Neuronal stem cell (in vitro differentiated cells): Measurements from ENCODE around the gene LRRC49.

Experiments used
- DNase-seq: peaks from one replicate; pipeline ENCODE4 v3.0.0-alpha.2; 2013; ENCODE audit warnings: low spot score
- H2AFZ ChIP-seq: one replicate; pipeline ENCODE4 v1.6.1; 2013; ENCODE audit warnings: mild to moderate bottlenecking, low read length, inconsistent platforms
- H2AK5ac ChIP-seq: 2 replicates; pipeline ENCODE4 v1.6.1; 2013; ENCODE audit warnings: low read depth, mild to moderate bottlenecking, inconsistent platforms, low read length, moderate library complexity, mixed read lengths
- H2BK120ac ChIP-seq: 2 replicates; pipeline ENCODE4 v1.6.1; 2013; ENCODE audit warnings: low read depth, mild to moderate bottlenecking, inconsistent platforms, low read length, moderate library complexity, mixed read lengths
- H2BK12ac ChIP-seq: one replicate; pipeline ENCODE4 v1.6.1; 2013; ENCODE audit warnings: low read length, inconsistent platforms
- H2BK15ac ChIP-seq: 2 replicates; pipeline ENCODE4 v1.6.1; 2013; ENCODE audit warnings: mild to moderate bottlenecking, low read length, inconsistent platforms, mixed read lengths
- H2BK5ac ChIP-seq: one replicate; pipeline ENCODE4 v1.6.1; 2013; ENCODE audit warnings: inconsistent platforms, mild to moderate bottlenecking, low read length, moderate library complexity
- H3K14ac ChIP-seq: one replicate; pipeline ENCODE4 v1.6.1; 2013; ENCODE audit warnings: low read length, inconsistent platforms
- H3K18ac ChIP-seq: 2 replicates; pipeline ENCODE4 v1.6.1; 2013; ENCODE audit warnings: low read length, inconsistent platforms
- H3K23ac ChIP-seq: 2 replicates; pipeline ENCODE4 v1.6.1; 2013; ENCODE audit warnings: low read depth, mild to moderate bottlenecking, mixed read lengths, low read length, inconsistent platforms; ENCODE audit not compliant: poor library complexity
- H3K27ac ChIP-seq: replicated peaks from 3 replicates; pipeline ENCODE4 v1.5.1; 2013; ENCODE audit warnings: low read length, inconsistent platforms
- H3K27me3 ChIP-seq, 3 experiments: 2 replicates each; pipeline ENCODE4 v1.6.1; 2013; ENCODE audit warnings: low read length in 3 of 3, mild to moderate bottlenecking in 2 of 3, inconsistent platforms in 1 of 3, low read depth in 1 of 3, mixed read lengths in 1 of 3, moderate library complexity in 1 of 3; ENCODE audit not compliant: control insufficient read depth in 3 of 3, insufficient read depth in 3 of 3
- H3K36me3 ChIP-seq, 2 donors: replicated peaks in 1 of 2; 2 replicates each; pipeline ENCODE4 v1.6.1; 2013; ENCODE audit warnings: low read length in 2 of 2; ENCODE audit not compliant: control insufficient read depth in 2 of 2, insufficient read depth in 2 of 2
- H3K4ac ChIP-seq: 2 replicates; pipeline ENCODE4 v1.6.1; 2013; ENCODE audit warnings: inconsistent platforms, mild to moderate bottlenecking, low read length, moderate library complexity
- H3K4me1 ChIP-seq, 2 donors: 1 replicate in 1 of 2; 2 replicates in 1 of 2; pipeline ENCODE4 v1.6.1; 2013; ENCODE audit warnings: low read length in 2 of 2, low read depth in 1 of 2; ENCODE audit not compliant: control insufficient read depth in 2 of 2, insufficient read depth in 1 of 2
- H3K4me2 ChIP-seq: one replicate; pipeline ENCODE4 v1.6.1; 2013; ENCODE audit warnings: mild to moderate bottlenecking, low read length, inconsistent platforms; ENCODE audit not compliant: insufficient read depth, poor library complexity, severe bottlenecking
- H3K4me3 ChIP-seq, 2 donors: 2 replicates each; pipeline ENCODE4 v1.5.1; 2013; ENCODE audit warnings: low read length in 2 of 2, mild to moderate bottlenecking in 2 of 2, inconsistent platforms in 1 of 2, moderate library complexity in 1 of 2
- H3K79me1 ChIP-seq: one replicate; pipeline ENCODE4 v1.6.1; 2013; ENCODE audit warnings: low read depth, mild to moderate bottlenecking, inconsistent platforms, low read length, moderate library complexity
- H3K9ac ChIP-seq: one replicate; pipeline ENCODE4 v1.6.1; 2013; ENCODE audit warnings: mild to moderate bottlenecking, low read depth, low read length, inconsistent platforms; ENCODE audit not compliant: poor library complexity
- H3K9me3 ChIP-seq, 2 donors: replicated peaks in 1 of 2; 2 replicates each; pipeline versions ENCODE3 to v1.6.1; 2013; ENCODE audit warnings: low read length in 2 of 2, mild to moderate bottlenecking in 2 of 2, inconsistent platforms in 1 of 2, low read depth in 1 of 2, mixed read lengths in 1 of 2, moderate library complexity in 1 of 2; ENCODE audit not compliant: control insufficient read depth in 2 of 2, insufficient read depth in 1 of 2
- H4K8ac ChIP-seq: one replicate; pipeline ENCODE4 v1.6.1; 2013; ENCODE audit warnings: low read depth, mild to moderate bottlenecking, inconsistent platforms, low read length, moderate library complexity
- H4K91ac ChIP-seq: one replicate; pipeline ENCODE4 v1.6.1; 2013; ENCODE audit warnings: low read length, low read depth, mild to moderate bottlenecking, inconsistent platforms; ENCODE audit not compliant: poor library complexity
- WGBS, 2 donors: extraction: QIAGEN DNeasy Blood & Tissue Kit; methylation state at CpG; one replicate each; pipeline ENCODE4 v1.1.7; 2013; ENCODE audit warnings: missing lambda C conversion rate in 2 of 2, mixed read lengths in 1 of 2; ENCODE audit not compliant: insufficient read length in 2 of 2, insufficient replicate concordance in 1 of 2; ENCODE audit errors: extremely low coverage in 2 of 2; 5-methylcytosine and 5-hydroxymethylcytosine counted together

LRRC49 gene

DNA sequence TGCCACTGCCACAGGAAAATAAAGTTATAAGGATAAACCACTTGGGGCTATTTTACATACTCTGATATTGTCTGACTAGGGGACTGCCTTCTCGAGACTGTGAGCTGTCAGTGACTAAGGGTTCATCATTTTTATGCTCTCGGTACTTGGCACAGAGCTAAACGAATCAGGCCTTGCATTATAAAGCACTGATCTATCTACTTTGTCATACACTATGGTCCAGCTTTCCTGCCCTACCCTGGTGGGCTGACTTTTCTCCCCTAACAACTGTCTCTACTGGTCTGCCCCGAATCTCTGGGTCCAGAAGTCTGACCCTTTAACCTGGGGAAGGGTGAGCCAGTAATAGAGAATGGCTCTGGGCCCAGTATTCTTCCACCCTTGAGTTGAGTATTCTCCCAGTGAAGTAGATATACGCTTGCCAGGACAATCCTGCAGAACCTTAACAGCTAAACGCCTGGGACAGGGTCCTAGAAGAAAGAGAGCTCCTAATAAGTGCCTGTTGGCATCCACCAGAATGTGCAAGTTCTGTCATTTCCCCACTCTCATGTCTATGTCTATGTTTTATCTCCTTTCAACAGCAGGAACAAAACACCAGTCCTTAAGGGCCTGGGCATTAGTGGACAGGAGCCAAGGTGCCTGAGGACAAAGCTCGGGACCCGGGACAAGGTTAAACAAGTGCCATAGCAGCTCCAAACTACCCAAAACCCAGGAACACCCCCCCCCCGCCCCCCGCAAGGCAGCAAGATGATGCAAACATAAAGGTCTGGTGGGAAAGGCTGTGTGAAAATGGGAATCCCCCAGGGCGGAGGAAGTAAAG is 39.9 kb upstream of the LRRC49 start:
- Histone ChIP-seq H4K8ac (no peak overlapping the region), H3K27me3 (peaks cover 0 to 19% (median 0%) of the 10 kb centered on the region in 3 experiments), H3K79me1 (no peaks in the 10 kb centered on the region), H2BK12ac (no peak overlapping the region), H2BK15ac (no peak overlapping the region), H3K4me1 (peaks cover 0 to 2% of the 10 kb centered on the region in 2 donors), H4K91ac (no peak overlapping the region), H3K4me3 (peak overlapping the region; percentile 76 to 98), H3K9me3 (no peaks in the 10 kb centered on the region), H3K27ac (no peak overlapping the region), H2AK5ac (no peak overlapping the region), H3K9ac (peak overlapping the region; percentile 92), H3K23ac (peak overlapping the region; percentile 52), H2BK5ac (no peak overlapping the region), H2AFZ (peak overlapping the region; percentile 98), H2BK120ac (no peak overlapping the region), H3K4ac (no peak overlapping the region), H3K36me3 (peaks cover 0 to 18% of the 10 kb centered on the region in 2 donors), H3K4me2 (peak overlapping the region; percentile 78), H3K18ac (no peak overlapping the region), H3K14ac (no peak overlapping the region)
- no CpG with 5 or more reads among the region's 11 CpGs for WGBS, 2 donors
- DNase-seq, result no peak

GRCh38 chr15:70853318-70853972 is 39.2 kb upstream of the LRRC49 start:
- peak overlapping the region; percentile 97 for H3K18ac ChIP-seq
- H3K14ac ChIP-seq, result peak overlapping the region; percentile 77
- H3K4me3 ChIP-seq, result peak overlapping the region; percentile 76 to 98
- no peaks in the 10 kb centered on the region for H3K79me1 ChIP-seq
- no peak overlapping the region for H2BK5ac ChIP-seq
- H3K9ac ChIP-seq, result peak overlapping the region; percentile 92
- peak overlapping the region; percentile 21 for H3K27ac ChIP-seq
- H3K27me3 ChIP-seq, result peaks cover 0 to 19% (median 0%) of the 10 kb centered on the region in 3 experiments
- WGBS, 2 donors, result no CpG with 5 or more reads among the region's 54 CpGs
- H3K4ac ChIP-seq, result no peak overlapping the region
- H2BK12ac ChIP-seq, result no peak overlapping the region
- H2BK15ac ChIP-seq, result peak overlapping the region; percentile 61
- DNase-seq, result peak; percentile 39
- peak overlapping the region; percentile 78 for H3K4me2 ChIP-seq
- H4K8ac ChIP-seq, result no peak overlapping the region
- H4K91ac ChIP-seq, result no peak overlapping the region
- peak overlapping the region; percentile 90 for H3K23ac ChIP-seq
- no peak overlapping the region for H2AK5ac ChIP-seq
- H3K4me1 ChIP-seq, result peaks cover 0 to 2% of the 10 kb centered on the region in 2 donors
- peak overlapping the region; percentile 98 for H2AFZ ChIP-seq
- no peaks in the 10 kb centered on the region for H3K9me3 ChIP-seq
- no peak overlapping the region for H2BK120ac ChIP-seq
- peaks cover 0 to 18% of the 10 kb centered on the region in 2 donors for H3K36me3 ChIP-seq

GRCh38 chr15:70853973-70854665 is 38.5 kb upstream of the LRRC49 start, which contains the start of gene LARP6:
Gene LARP6 (minus strand): TSS chr15:70854157. CDS start chr15:70854088, 69 bp downstream.
- Histone ChIP-seq H3K14ac (peak within 1 kb of the TSS; percentile 77), H3K27ac (peak within 1 kb of the TSS; percentile 21), H2BK5ac (no peak within 1 kb of the TSS), H3K23ac (peak within 1 kb of the TSS; percentile 90), H4K91ac (no peak within 1 kb of the TSS), H3K4ac (no peak within 1 kb of the TSS), H3K9ac (peak within 1 kb of the TSS; percentile 92), H3K36me3 (peaks cover 0 to 18% of the 10 kb centered on the region in 2 donors), H2BK15ac (peak within 1 kb of the TSS; percentile 61), H2BK120ac (no peak within 1 kb of the TSS), H2AK5ac (no peak within 1 kb of the TSS), H2AFZ (peak within 1 kb of the TSS; percentile 98), H3K27me3 (peaks cover 0 to 19% (median 0%) of the 10 kb centered on the region in 3 experiments), H2BK12ac (no peak within 1 kb of the TSS), H3K79me1 (no peaks in the 10 kb centered on the region), H3K4me1 (peaks cover 0 to 2% of the 10 kb centered on the region in 2 donors), H3K4me2 (peak within 1 kb of the TSS; percentile 88), H3K18ac (peak within 1 kb of the TSS; percentile 97), H3K9me3 (no peaks in the 10 kb centered on the region), H3K4me3 (peak within 1 kb of the TSS; percentile 76 to 98), H4K8ac (no peak within 1 kb of the TSS)
- DNase-seq, result peak; percentile 63
- WGBS, 2 donors, result no CpG with 5 or more reads among the region's 78 CpGs
